IMR-90 (cell line): ENCODE data around the gene FBXL20. TPM values are rescaled to one million over a fixed set of nuclear protein-coding genes. Genes with fewer than 3 reads are reported as not detected.

Experiments
- ATAC-seq: fragments of 200-7000 bp; cut with Tn5 transposase; 2 replicates; pipeline ENCODE4 v1.9.1; 2020; ENCODE audit warnings: low read depth, mild to moderate bottlenecking, moderate library complexity
- BruUV-seq: library from RNA; stranded (reverse); fragments of 400-500 nt; replicated peaks from 2 replicates; lab custom pipeline; 2021; lab: Mats Ljungman, UMichigan
- CTCF ChIA-PET: fragments of 300-600 bp; formaldehyde crosslinking; extraction: SDS; loops from one replicate; lab custom pipeline; 2021; ENCODE audit warnings: antibody characterized with exemption; lab: Yijun Ruan, JAX
- POLR2A ChIA-PET: fragments of 300-600 bp; sonication (Branson Sonifier 250); formaldehyde crosslinking; loops from one replicate; lab custom pipeline; 2022; ENCODE audit warnings: antibody characterized with exemption; ENCODE audit not compliant: unreplicated experiment; lab: Charles Lee
- DNase-seq: peaks from one replicate; pipeline ENCODE4 v3.0.0; 2013
- H2AFZ ChIP-seq: replicated peaks from 2 replicates; pipeline ENCODE3; 2013; ENCODE audit warnings: low read length, mild to moderate bottlenecking; ENCODE audit not compliant: poor library complexity
- H2AK5ac ChIP-seq: 2 replicates; pipeline ENCODE4 v1.6.1; 2013; ENCODE audit warnings: low read depth, low read length, inconsistent platforms
- H2AK9ac ChIP-seq: replicated peaks from 2 replicates; pipeline ENCODE3; 2013; ENCODE audit warnings: mild to moderate bottlenecking, low read depth, low read length, moderate library complexity; ENCODE audit not compliant: poor library complexity
- H2BK120ac ChIP-seq: 2 replicates; pipeline ENCODE4 v1.6.1; 2013; ENCODE audit warnings: low read depth, low read length, inconsistent platforms
- H2BK15ac ChIP-seq: 3 replicates; pipeline ENCODE4 v1.6.1; 2013; ENCODE audit warnings: low read depth, low read length, inconsistent platforms
- H2BK20ac ChIP-seq: 2 replicates; pipeline ENCODE4 v1.6.1; 2013; ENCODE audit warnings: low read depth, mild to moderate bottlenecking, inconsistent platforms, low read length, moderate library complexity
- H2BK5ac ChIP-seq: 2 replicates; pipeline ENCODE4 v1.6.1; 2013; ENCODE audit warnings: mild to moderate bottlenecking, low read depth, low read length, inconsistent platforms; ENCODE audit not compliant: poor library complexity, severe bottlenecking
- H3K14ac ChIP-seq: replicated peaks from 2 replicates; pipeline ENCODE4 v1.6.1; 2013; ENCODE audit warnings: low read depth, low read length, inconsistent platforms
- H3K18ac ChIP-seq: 2 replicates; pipeline ENCODE4 v1.6.1; 2013; ENCODE audit warnings: low read depth, low read length, control low read depth
- H3K23ac ChIP-seq: 2 replicates; pipeline ENCODE4 v1.6.1; 2013; ENCODE audit warnings: low read depth, low read length, inconsistent platforms
- H3K27ac ChIP-seq: 2 replicates; pipeline ENCODE4 v1.5.1; 2013; ENCODE audit warnings: mild to moderate bottlenecking, control low read depth, low read length; ENCODE audit not compliant: insufficient read depth
- H3K27me3 ChIP-seq: 2 replicates; pipeline ENCODE4 v1.6.1; 2013; ENCODE audit warnings: low read length; ENCODE audit not compliant: control insufficient read depth, insufficient read depth
- H3K36me3 ChIP-seq: 2 replicates; pipeline ENCODE4 v1.6.1; 2013; ENCODE audit warnings: low read length, mixed read lengths; ENCODE audit not compliant: control insufficient read depth, insufficient read depth
- H3K4ac ChIP-seq: 2 replicates; pipeline ENCODE4 v1.6.1; 2013; ENCODE audit warnings: low read depth, low read length, inconsistent platforms
- H3K4me1 ChIP-seq: 2 replicates; pipeline ENCODE4 v1.6.1; 2013; ENCODE audit warnings: low read length, mixed read lengths; ENCODE audit not compliant: control insufficient read depth, insufficient read depth
- H3K4me2 ChIP-seq: 2 replicates; pipeline ENCODE4 v1.6.1; 2013; ENCODE audit warnings: low read depth, mild to moderate bottlenecking, control low read depth, low read length, moderate library complexity
- H3K4me3 ChIP-seq: 2 replicates; pipeline ENCODE4 v1.5.1; 2013; ENCODE audit warnings: low read depth, mild to moderate bottlenecking, control low read depth, low read length, moderate library complexity; ENCODE audit not compliant: insufficient read depth
- H3K56ac ChIP-seq: 2 replicates; pipeline ENCODE4 v1.6.1; 2013; ENCODE audit warnings: low read length, inconsistent platforms; ENCODE audit not compliant: insufficient read depth; ENCODE audit errors: extremely low read depth
- H3K79me1 ChIP-seq, 2 experiments: 2 replicates each; pipeline ENCODE4 v1.6.1; 2013; ENCODE audit warnings: low read length in 2 of 2, inconsistent platforms in 1 of 2, low read depth in 1 of 2
- H3K9ac ChIP-seq: 2 replicates; pipeline ENCODE4 v1.6.1; 2013; ENCODE audit warnings: low read depth, low read length, control low read depth
- H3K9me1 ChIP-seq: 2 replicates; pipeline ENCODE4 v1.6.1; 2013; ENCODE audit warnings: low read length, inconsistent platforms; ENCODE audit not compliant: insufficient read depth
- H3K9me3 ChIP-seq: 2 replicates; pipeline ENCODE4 v1.6.1; 2013; ENCODE audit warnings: low read length; ENCODE audit not compliant: control insufficient read depth, insufficient read depth
- H4K20me1 ChIP-seq: 2 replicates; pipeline ENCODE4 v1.6.1; 2013; ENCODE audit warnings: low read length, inconsistent platforms; ENCODE audit not compliant: insufficient read depth
- H4K5ac ChIP-seq: 2 replicates; pipeline ENCODE4 v1.6.1; 2013; ENCODE audit warnings: mild to moderate bottlenecking, low read depth, low read length, control low read depth
- H4K8ac ChIP-seq, 2 experiments: 2 replicates each; pipeline ENCODE4 v1.6.1; 2013; ENCODE audit warnings: low read depth in 2 of 2, low read length in 2 of 2, control low read depth in 1 of 2, inconsistent platforms in 1 of 2
- H4K91ac ChIP-seq: 2 replicates; pipeline ENCODE4 v1.6.1; 2013; ENCODE audit warnings: low read depth, low read length, inconsistent platforms; ENCODE audit not compliant: insufficient read depth
- BHLHE40 ChIP-seq: fragments of 150-350 bp; IDR thresholded peaks from 2 replicates; pipeline ENCODE4 v1.6.1; 2016; ENCODE audit warnings: mild to moderate bottlenecking, low read depth, low read length
- FOS ChIP-seq: fragments of 150-350 bp; IDR thresholded peaks from 2 replicates; pipeline ENCODE4 v1.6.1; 2016; ENCODE audit warnings: low read depth, low read length
- MAFK ChIP-seq: IDR thresholded peaks from 2 replicates; pipeline ENCODE4 v1.6.1; 2012; ENCODE audit warnings: low read depth, low read length, improper control_type of control experiment
- MAZ ChIP-seq: IDR thresholded peaks from 2 replicates; pipeline ENCODE4 v1.6.1; 2012; ENCODE audit warnings: low read depth, mild to moderate bottlenecking, low read length, improper control_type of control experiment, moderate library complexity, borderline replicate concordance
- NFE2L2 ChIP-seq: fragments of 150-350 bp; IDR thresholded peaks from 2 replicates; pipeline ENCODE4 v1.6.1; 2016; ENCODE audit warnings: low read depth, mild to moderate bottlenecking, low read length
- POLR2A ChIP-seq: IDR thresholded peaks from 2 replicates; pipeline ENCODE4 v1.6.1; 2012; ENCODE audit warnings: mild to moderate bottlenecking, low read depth, low read length
- RAD21 ChIP-seq: IDR thresholded peaks from 2 replicates; pipeline ENCODE4 v1.6.1; 2012; ENCODE audit warnings: low read length, improper control_type of control experiment
- RCOR1 ChIP-seq: IDR thresholded peaks from 2 replicates; pipeline ENCODE4 v1.6.1; 2012; ENCODE audit warnings: mild to moderate bottlenecking, low read length, improper control_type of control experiment; ENCODE audit not compliant: insufficient replicate concordance
- RFX5 ChIP-seq: IDR thresholded peaks from 2 replicates; pipeline ENCODE4 v1.8.0; 2012; ENCODE audit warnings: low read depth, mild to moderate bottlenecking, low read length, moderate library complexity
- SMC3 ChIP-seq: fragments of 150-350 bp; IDR thresholded peaks from 2 replicates; pipeline ENCODE4 v1.6.1; 2016; ENCODE audit warnings: low read depth, mild to moderate bottlenecking, antibody characterized with exemption, low read length, moderate library complexity
- WGBS, 2 experiments: methylation state at CpG; one replicate each; pipeline versions ENCODE4 v1.1.5 to v1.1.7; 2013; ENCODE audit warnings: missing lambda C conversion rate in 2 of 2; ENCODE audit not compliant: insufficient read length in 1 of 2; ENCODE audit errors: extremely low coverage in 2 of 2; 5-methylcytosine and 5-hydroxymethylcytosine counted together
- dilution Hi-C: fragments of 300-500 bp; cut with HindIII; formaldehyde crosslinking; loops from one replicate; pipeline ENCODE4 v1.14.3; 2018; ENCODE audit warnings: low sequenced_read_pairs; ENCODE audit not compliant: unreplicated experiment
- in situ Hi-C: fragments of 300-500 bp; cut with MboI; formaldehyde crosslinking; loops from 3 replicates; pipeline ENCODE4 v1.14.3; 2019; ENCODE audit warnings: low sequenced_read_pairs, inconsistent platforms, mixed read lengths
- intact Hi-C: fragments of 100-400 bp; cut with micrococcal nuclease; formaldehyde crosslinking; loops from 2 replicates; pipeline ENCODE4 v1.10.0; 2022
- polyA plus RNA-seq, 3 experiments: library from polyadenylated mRNA; depleted of rRNA; stranded (reverse); fragments of >200 nt; gene quantifications; 2 replicates each; pipeline ENCODE4 v1.2.3, GENCODE V29; 2012; ENCODE audit warnings: low replicate concordance in 1 of 3
- total RNA-seq: library from RNA; depleted of rRNA; stranded (reverse); fragments of >200 nt; gene quantifications from 2 replicates; pipeline ENCODE4 v1.2.3, GENCODE V29; 2012
- TF ChIP-seq, protein P1 (sequence below): conservative IDR thresholded peaks from 2 replicates; pipeline ENCODE4 v1.5.1; 2012; ENCODE audit warnings: mild to moderate bottlenecking, low read depth, low read length, improper control_type of control experiment
- TF ChIP-seq, protein P2 (sequence below): fragments of 150-350 bp; IDR thresholded peaks from 2 replicates; pipeline ENCODE4 v1.6.1; 2016; ENCODE audit warnings: low read depth, mild to moderate bottlenecking, low read length, moderate library complexity, borderline replicate concordance
- TF ChIP-seq, protein P3 (sequence below): fragments of 150-350 bp; IDR thresholded peaks from 2 replicates; pipeline ENCODE4 v1.6.1; 2017; ENCODE audit warnings: mild to moderate bottlenecking, antibody characterized with exemption, low read length, low read depth

The FBXL20 gene
- total and polyA plus RNA-seq, 2 of the 4 experiments (the other 2 are of a cell fraction) = 4.1 to 13.8 TPM

DNA sequence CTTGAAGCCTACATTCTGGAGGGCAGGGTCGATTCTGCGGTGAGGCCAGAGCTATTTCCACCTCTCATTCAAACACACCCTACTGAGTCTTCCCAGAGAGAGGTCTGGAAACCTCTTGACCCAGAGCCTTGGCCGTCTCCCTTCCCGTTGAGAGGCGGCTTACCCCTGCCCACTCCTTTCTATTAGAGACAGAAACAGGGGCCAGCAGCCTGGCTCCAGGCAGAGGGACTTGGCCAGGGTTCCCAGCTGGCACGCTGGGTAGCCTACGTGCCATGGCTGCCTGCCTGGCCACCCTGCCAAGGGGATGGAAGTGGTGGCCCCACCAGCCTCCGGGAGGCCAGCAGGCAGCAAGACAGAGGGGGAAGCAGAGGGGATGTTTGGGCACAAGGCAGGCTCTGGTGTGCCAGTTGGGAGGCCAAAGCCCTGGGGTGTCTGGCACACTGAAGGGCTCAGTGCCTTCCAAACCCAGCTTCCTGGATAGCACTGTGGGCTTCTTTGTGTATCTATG lies 181.7 kb downstream of the FBXL20 start:
- no peak overlapping the region for H4K8ac ChIP-seq
- no peaks in the 10 kb centered on the region for H4K20me1 ChIP-seq
- no peak overlapping the region for H3K56ac ChIP-seq
- H3K27me3 ChIP-seq = peaks cover 73% of the 10 kb centered on the region
- no peaks in the 10 kb centered on the region for H3K9me3 ChIP-seq
- H4K5ac ChIP-seq = no peak overlapping the region
- H3K9ac ChIP-seq = no peak overlapping the region
- ChIA-PET CTCF (no interaction called here), POLR2A (no interaction called here)
- no peaks in the 10 kb centered on the region for H3K4me1 ChIP-seq
- WGBS, 2 experiments = 70% methylated on average over 2 of the region's 8 CpGs; no CpG with 5 or more reads in 1 of the 2 experiments
- no peak overlapping the region for H2AK5ac ChIP-seq
- no peak overlapping the region for H2BK15ac ChIP-seq
- H3K18ac ChIP-seq = no peak overlapping the region
- H3K4me3 ChIP-seq = no peak overlapping the region
- H4K91ac ChIP-seq = no peak overlapping the region
- no peak overlapping the region for H2BK5ac ChIP-seq
- no peak overlapping the region for H2AFZ ChIP-seq
- dilution Hi-C loops = no loop called here
- H2AK9ac ChIP-seq = no peak overlapping the region
- DNase-seq = no peak
- TF ChIP-seq FOS (no peak), RAD21 (no peak), MAFK (no peak), POLR2A (no peak), RCOR1 (no peak), MAZ (no peak), BHLHE40 (no peak), NFE2L2 (no peak), SMC3 (no peak), RFX5 (no peak)
- TF ChIP-seq, protein P1, sequence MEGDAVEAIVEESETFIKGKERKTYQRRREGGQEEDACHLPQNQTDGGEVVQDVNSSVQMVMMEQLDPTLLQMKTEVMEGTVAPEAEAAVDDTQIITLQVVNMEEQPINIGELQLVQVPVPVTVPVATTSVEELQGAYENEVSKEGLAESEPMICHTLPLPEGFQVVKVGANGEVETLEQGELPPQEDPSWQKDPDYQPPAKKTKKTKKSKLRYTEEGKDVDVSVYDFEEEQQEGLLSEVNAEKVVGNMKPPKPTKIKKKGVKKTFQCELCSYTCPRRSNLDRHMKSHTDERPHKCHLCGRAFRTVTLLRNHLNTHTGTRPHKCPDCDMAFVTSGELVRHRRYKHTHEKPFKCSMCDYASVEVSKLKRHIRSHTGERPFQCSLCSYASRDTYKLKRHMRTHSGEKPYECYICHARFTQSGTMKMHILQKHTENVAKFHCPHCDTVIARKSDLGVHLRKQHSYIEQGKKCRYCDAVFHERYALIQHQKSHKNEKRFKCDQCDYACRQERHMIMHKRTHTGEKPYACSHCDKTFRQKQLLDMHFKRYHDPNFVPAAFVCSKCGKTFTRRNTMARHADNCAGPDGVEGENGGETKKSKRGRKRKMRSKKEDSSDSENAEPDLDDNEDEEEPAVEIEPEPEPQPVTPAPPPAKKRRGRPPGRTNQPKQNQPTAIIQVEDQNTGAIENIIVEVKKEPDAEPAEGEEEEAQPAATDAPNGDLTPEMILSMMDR = no peak
- TF ChIP-seq, protein P2, sequence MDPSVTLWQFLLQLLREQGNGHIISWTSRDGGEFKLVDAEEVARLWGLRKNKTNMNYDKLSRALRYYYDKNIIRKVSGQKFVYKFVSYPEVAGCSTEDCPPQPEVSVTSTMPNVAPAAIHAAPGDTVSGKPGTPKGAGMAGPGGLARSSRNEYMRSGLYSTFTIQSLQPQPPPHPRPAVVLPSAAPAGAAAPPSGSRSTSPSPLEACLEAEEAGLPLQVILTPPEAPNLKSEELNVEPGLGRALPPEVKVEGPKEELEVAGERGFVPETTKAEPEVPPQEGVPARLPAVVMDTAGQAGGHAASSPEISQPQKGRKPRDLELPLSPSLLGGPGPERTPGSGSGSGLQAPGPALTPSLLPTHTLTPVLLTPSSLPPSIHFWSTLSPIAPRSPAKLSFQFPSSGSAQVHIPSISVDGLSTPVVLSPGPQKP = no peak
- TF ChIP-seq, protein P3, sequence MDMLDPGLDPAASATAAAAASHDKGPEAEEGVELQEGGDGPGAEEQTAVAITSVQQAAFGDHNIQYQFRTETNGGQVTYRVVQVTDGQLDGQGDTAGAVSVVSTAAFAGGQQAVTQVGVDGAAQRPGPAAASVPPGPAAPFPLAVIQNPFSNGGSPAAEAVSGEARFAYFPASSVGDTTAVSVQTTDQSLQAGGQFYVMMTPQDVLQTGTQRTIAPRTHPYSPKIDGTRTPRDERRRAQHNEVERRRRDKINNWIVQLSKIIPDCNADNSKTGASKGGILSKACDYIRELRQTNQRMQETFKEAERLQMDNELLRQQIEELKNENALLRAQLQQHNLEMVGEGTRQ = no peak
- no peaks in the 10 kb centered on the region for H3K36me3 ChIP-seq
- H2BK120ac ChIP-seq = no peak overlapping the region
- no peak for ATAC-seq
- H3K79me1 ChIP-seq = no peaks in the 10 kb centered on the region
- no peak overlapping the region for H3K27ac ChIP-seq
- H3K14ac ChIP-seq = no peak overlapping the region
- H3K4ac ChIP-seq = no peak overlapping the region
- BruUV-seq = no TSS peak
- in situ Hi-C loops = no loop called here
- no peak overlapping the region for H3K4me2 ChIP-seq
- no peak overlapping the region for H2BK20ac ChIP-seq
- intact Hi-C loops = no loop called here
- H3K23ac ChIP-seq = no peak overlapping the region
- H3K9me1 ChIP-seq = no peaks in the 10 kb centered on the region
